BE2C (cell line): ENCODE measurements around the gene ADCY5.

ENCODE experiments used
- DNase-seq: peaks from one replicate; pipeline ENCODE4 v3.0.0-alpha.2; 2020
- H3K27me3 ChIP-seq: fragments of 250-450 bp; sonication (Bioruptor Pico); 2 replicates; pipeline ENCODE4 v1.5.1; 2020; ENCODE audit warnings: mild to moderate bottlenecking
- H3K36me3 ChIP-seq: fragments of 250-450 bp; sonication (Bioruptor Pico); 2 replicates; pipeline ENCODE4 v1.5.1; 2020; ENCODE audit warnings: mild to moderate bottlenecking
- H3K4me1 ChIP-seq: fragments of 250-450 bp; sonication (Bioruptor Pico); 2 replicates; pipeline ENCODE4 v1.5.1; 2020
- H3K4me3 ChIP-seq: 2 replicates; pipeline ENCODE4 v1.5.1; 2011; ENCODE audit warnings: low read depth, low read length
- H3K9me3 ChIP-seq: fragments of 250-450 bp; sonication (Bioruptor Pico); 2 replicates; pipeline ENCODE4 v1.5.1; 2020
- CTCF ChIP-seq: IDR thresholded peaks from 2 replicates; pipeline ENCODE4 v1.5.1; 2012; ENCODE audit warnings: mild to moderate bottlenecking, low read depth, low read length

The ADCY5 gene

GRCh38 chr3:123326531-123326930, 122.4 kb downstream of the ADCY5 start:
- H3K36me3 ChIP-seq: no peaks in the 10 kb centered on the region
- H3K27me3 ChIP-seq: no peaks in the 10 kb centered on the region
- no peak for TF ChIP-seq CTCF
- no peaks in the 10 kb centered on the region for H3K9me3 ChIP-seq
- no peak overlapping the region for H3K4me3 ChIP-seq
- no peak for DNase-seq
- no peaks in the 10 kb centered on the region for H3K4me1 ChIP-seq

- no peak for TF ChIP-seq CTCF
- H3K36me3 ChIP-seq: no peaks in the 10 kb centered on the region
- no peaks in the 10 kb centered on the region for H3K9me3 ChIP-seq
- H3K4me3 ChIP-seq: no peak overlapping the region
- DNase-seq: no peak
- H3K4me1 ChIP-seq: no peaks in the 10 kb centered on the region
- H3K27me3 ChIP-seq: no peaks in the 10 kb centered on the region
These were observed 123.1 kb downstream of the ADCY5 start for GRCh38 chr3:123325766-123326256.

GRCh38 chr3:123324880-123325765, 123.8 kb downstream of the ADCY5 start:
- no peak for TF ChIP-seq CTCF
- Histone ChIP-seq H3K36me3 (no peaks in the 10 kb centered on the region), H3K27me3 (no peaks in the 10 kb centered on the region), H3K4me1 (no peaks in the 10 kb centered on the region), H3K4me3 (no peak overlapping the region), H3K9me3 (no peaks in the 10 kb centered on the region)
- no peak for DNase-seq

- Histone ChIP-seq H3K4me3 (no peak overlapping the region), H3K4me1 (no peaks in the 10 kb centered on the region), H3K27me3 (no peaks in the 10 kb centered on the region), H3K36me3 (no peaks in the 10 kb centered on the region), H3K9me3 (no peaks in the 10 kb centered on the region)
- TF ChIP-seq CTCF: no peak
- no peak for DNase-seq
These were observed 125.1 kb downstream of the ADCY5 start for GRCh38 chr3:123323781-123324180.

GRCh38 chr3:123322866-123323265, 126.0 kb downstream of the ADCY5 start:
- Histone ChIP-seq H3K4me1 (no peaks in the 10 kb centered on the region), H3K36me3 (no peaks in the 10 kb centered on the region), H3K9me3 (no peaks in the 10 kb centered on the region), H3K27me3 (no peaks in the 10 kb centered on the region), H3K4me3 (no peak overlapping the region)
- no peak for DNase-seq
- TF ChIP-seq CTCF: no peak

- H3K9me3 ChIP-seq: no peaks in the 10 kb centered on the region
- H3K36me3 ChIP-seq: no peaks in the 10 kb centered on the region
- no peaks in the 10 kb centered on the region for H3K4me1 ChIP-seq
- no peak for DNase-seq
- no peak overlapping the region for H3K4me3 ChIP-seq
- H3K27me3 ChIP-seq: no peaks in the 10 kb centered on the region
- no peak for TF ChIP-seq CTCF
These were observed 127.1 kb downstream of the ADCY5 start for GRCh38 chr3:123321806-123322205.
